Muscle layer of duodenum (tissue), 2 donors: ENCODE measurements around the gene PRR20C.
"Not testable (repeated sequence)": the region's sequence is repeated elsewhere in the genome, so short reads cannot be mapped to it uniquely, and the experiment has no call there.

Experiments used
- H3K27ac ChIP-seq: one replicate; pipeline ENCODE4 v1.7.0; 2013; ENCODE audit warnings: mild to moderate bottlenecking, low read length
- H3K27me3 ChIP-seq: one replicate; pipeline ENCODE4 v1.7.0; 2013; ENCODE audit warnings: low read depth, mild to moderate bottlenecking, control low read depth, low read length
- H3K36me3 ChIP-seq, 2 donors: one replicate each; pipeline ENCODE4 v1.7.0; 2013; ENCODE audit warnings: low read length in 2 of 2, control low read depth in 1 of 2, mild to moderate bottlenecking in 1 of 2; ENCODE audit not compliant: insufficient read depth in 2 of 2, control insufficient read depth in 1 of 2
- H3K4me1 ChIP-seq, 2 donors: one replicate each; pipeline ENCODE4 v1.7.0; 2013; ENCODE audit warnings: low read length in 2 of 2, mild to moderate bottlenecking in 2 of 2, control low read depth in 1 of 2, moderate library complexity in 1 of 2; ENCODE audit not compliant: insufficient read depth in 2 of 2, control insufficient read depth in 1 of 2
- H3K4me3 ChIP-seq, 2 donors: one replicate each; pipeline ENCODE4 v1.7.0; 2013; ENCODE audit warnings: low read length in 2 of 2, low read depth in 1 of 2, mild to moderate bottlenecking in 1 of 2
- H3K9me3 ChIP-seq, 2 donors: one replicate each; pipeline ENCODE4 v1.7.0; 2013; ENCODE audit warnings: low read length in 2 of 2, control low read depth in 1 of 2, mild to moderate bottlenecking in 1 of 2; ENCODE audit not compliant: control insufficient read depth in 1 of 2
- donor health status: healthy.

The PRR20C gene

GRCh38 chr13:57166897-57167296, 13.0 kb downstream of the PRR20C start, which contains the start of gene PRR20E:
Gene PRR20E, plus strand, starts transcription at chr13:57167197. Its CDS starts 387 bp downstream, at chr13:57167584.
- H3K27ac ChIP-seq, H3K27me3 ChIP-seq, H3K4me3 ChIP-seq, H3K4me1 ChIP-seq, H3K36me3 ChIP-seq, H3K9me3 ChIP-seq: not testable (repeated sequence)

GRCh38 chr13:57191667-57192066, 37.8 kb downstream of the PRR20C start:
- H3K27me3 ChIP-seq: no peaks in the 10 kb centered on the region
- no peaks in the 10 kb centered on the region for H3K36me3 ChIP-seq
- H3K27ac ChIP-seq: no peak overlapping the region
- no peak overlapping the region for H3K4me3 ChIP-seq
- H3K4me1 ChIP-seq: no peaks in the 10 kb centered on the region
- H3K9me3 ChIP-seq: no peaks in the 10 kb centered on the region
